BE2C (cell line): ENCODE data around the gene INVS.
"Not testable (repeated sequence)": the region's sequence is repeated elsewhere in the genome, so short reads cannot be mapped to it uniquely, and the experiment has no call there.

Source experiments
- DNase-seq: peaks from one replicate; pipeline ENCODE4 v3.0.0-alpha.2; 2020
- H3K27me3 ChIP-seq: fragments of 250-450 bp; sonication (Bioruptor Pico); 2 replicates; pipeline ENCODE4 v1.5.1; 2020; ENCODE audit warnings: mild to moderate bottlenecking
- H3K36me3 ChIP-seq: fragments of 250-450 bp; sonication (Bioruptor Pico); 2 replicates; pipeline ENCODE4 v1.5.1; 2020; ENCODE audit warnings: mild to moderate bottlenecking
- H3K4me1 ChIP-seq: fragments of 250-450 bp; sonication (Bioruptor Pico); 2 replicates; pipeline ENCODE4 v1.5.1; 2020
- H3K4me3 ChIP-seq: 2 replicates; pipeline ENCODE4 v1.5.1; 2011; ENCODE audit warnings: low read depth, low read length
- H3K9me3 ChIP-seq: fragments of 250-450 bp; sonication (Bioruptor Pico); 2 replicates; pipeline ENCODE4 v1.5.1; 2020
- CTCF ChIP-seq: IDR thresholded peaks from 2 replicates; pipeline ENCODE4 v1.5.1; 2012; ENCODE audit warnings: mild to moderate bottlenecking, low read depth, low read length

The INVS gene

GRCh38 chr9:100070104-100071041, 28.7 kb upstream of the INVS start:
- no peak for DNase-seq
- peaks cover 5% of the 10 kb centered on the region; the same call in 1 of the 2 replicates for H3K4me1 ChIP-seq
- no peak for TF ChIP-seq CTCF
- no peak overlapping the region for H3K4me3 ChIP-seq
- H3K9me3 ChIP-seq, result no peaks in the 10 kb centered on the region
- H3K36me3 ChIP-seq, result no peaks in the 10 kb centered on the region
- H3K27me3 ChIP-seq, result no peaks in the 10 kb centered on the region

DNA sequence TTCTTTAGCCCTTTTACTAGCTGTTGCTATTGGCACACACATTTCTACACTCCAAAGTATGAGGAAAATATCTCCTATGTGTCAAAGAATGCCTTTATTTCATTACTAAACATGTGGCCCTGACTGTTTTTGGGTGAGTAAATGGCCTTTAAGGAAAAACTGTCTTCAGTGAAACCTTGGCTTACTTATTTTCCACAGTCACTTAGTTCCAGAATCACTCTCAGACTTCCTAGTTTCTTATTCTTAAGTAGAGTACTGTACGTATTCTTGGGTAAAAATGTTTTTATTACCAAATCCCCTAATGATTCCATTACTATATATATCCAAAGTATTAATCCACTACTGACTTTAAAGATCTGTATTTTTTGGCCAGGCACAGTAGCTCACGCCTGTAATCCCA, 27.8 kb upstream of the INVS start:
- Histone ChIP-seq H3K36me3 (no peaks in the 10 kb centered on the region), H3K9me3 (no peaks in the 10 kb centered on the region), H3K27me3 (no peaks in the 10 kb centered on the region), H3K4me3 (no peak overlapping the region), H3K4me1 (peaks cover 1% of the 10 kb centered on the region; the same call in 1 of the 2 replicates)
- no peak for DNase-seq
- no peak for TF ChIP-seq CTCF

DNA sequence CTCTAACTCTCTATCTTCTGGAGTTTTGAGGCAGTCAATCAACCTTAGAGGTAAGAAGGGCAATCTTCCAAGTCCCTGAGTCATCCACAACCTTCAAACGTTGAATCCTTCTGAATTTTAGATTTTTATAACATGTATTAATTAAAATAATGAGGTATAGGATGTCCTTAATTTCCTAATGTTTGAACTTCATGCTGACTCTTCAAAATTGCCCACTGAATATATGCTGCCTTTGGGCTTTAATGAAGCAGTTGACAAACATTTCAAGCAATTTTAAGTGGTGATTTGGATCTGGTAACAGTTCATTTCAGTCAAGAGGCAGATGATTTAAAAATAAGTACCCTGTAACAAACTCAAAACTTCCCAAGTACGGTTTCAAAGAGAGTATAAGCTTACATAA, 26.2 kb upstream of the INVS start:
- no peak for TF ChIP-seq CTCF

GRCh38 chr9:100074093-100074492, 24.9 kb upstream of the INVS start:
- Histone ChIP-seq H3K27me3 (no peaks in the 10 kb centered on the region), H3K4me1 (no peaks in the 10 kb centered on the region; the same call in 1 of the 2 replicates), H3K4me3 (no peak overlapping the region), H3K9me3 (peaks cover 4% of the 10 kb centered on the region; the same call in 1 of the 2 replicates), H3K36me3 (no peaks in the 10 kb centered on the region)
- no peak for DNase-seq
- TF ChIP-seq CTCF, result no peak

More for the DNA sequence above, 26.2 kb upstream of the INVS start:
- no peak for DNase-seq
- no peaks in the 10 kb centered on the region for H3K36me3 ChIP-seq
- peaks cover 3% of the 10 kb centered on the region; the same call in 1 of the 2 replicates for H3K9me3 ChIP-seq
- H3K4me3 ChIP-seq, result no peak overlapping the region
- no peaks in the 10 kb centered on the region for H3K4me1 ChIP-seq
- no peaks in the 10 kb centered on the region for H3K27me3 ChIP-seq

- Histone ChIP-seq H3K36me3 (no peaks in the 10 kb centered on the region), H3K4me3 (no peak overlapping the region), H3K4me1 (no peaks in the 10 kb centered on the region; the same call in 1 of the 2 replicates), H3K9me3 (peaks cover 4% of the 10 kb centered on the region; the same call in 1 of the 2 replicates), H3K27me3 (no peaks in the 10 kb centered on the region)
- no peak for DNase-seq
- no peak for TF ChIP-seq CTCF
Measured at GRCh38 chr9:100074989-100075388, 24.1 kb upstream of the INVS start.

DNA sequence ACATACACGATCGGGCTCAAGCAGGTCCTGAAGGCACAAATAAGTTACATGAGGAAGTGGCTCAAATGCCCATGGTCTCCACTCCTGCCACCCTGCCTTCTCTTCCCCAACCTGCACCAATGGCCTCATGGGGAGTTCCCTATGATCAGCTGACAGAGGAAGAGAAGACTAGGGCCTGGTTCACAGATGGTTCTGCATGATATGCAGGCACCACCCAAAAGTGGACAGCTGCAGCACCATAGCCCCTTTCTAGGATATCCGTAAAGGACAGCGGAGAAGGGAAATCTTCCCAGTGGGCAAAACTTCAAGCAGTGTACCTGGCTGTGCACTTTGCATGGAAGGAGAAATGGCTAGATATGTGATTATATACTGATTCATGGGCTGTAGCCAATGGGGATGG, 22.8 kb upstream of the INVS start:
- DNase-seq, H3K4me3 ChIP-seq, H3K4me1 ChIP-seq, H3K36me3 ChIP-seq, H3K9me3 ChIP-seq, H3K27me3 ChIP-seq: not testable (repeated sequence)
